H1 (cell line): ENCODE data around the gene FOLR3.
"Not testable (repeated sequence)": the region's sequence is repeated elsewhere in the genome, so short reads cannot be mapped to it uniquely, and the experiment has no call there.

Experiments used
- CEBPB ChIP-seq: IDR thresholded peaks from 2 replicates; pipeline ENCODE4 v1.6.1; 2012; ENCODE audit warnings: low read depth, low read length
- CTCF ChIP-seq, 3 experiments: IDR thresholded peaks; 1 replicate in 2 of 3; 2 replicates in 1 of 3; pipeline versions ENCODE4 v1.5.1 to v1.6.1; 2011; ENCODE audit warnings: low read length in 3 of 3, mild to moderate bottlenecking in 3 of 3, inconsistent platforms in 2 of 3, low read depth in 1 of 3, moderate library complexity in 1 of 3; ENCODE audit not compliant: insufficient read depth in 1 of 3; ENCODE audit errors: control extremely low read depth in 1 of 3
- HDAC2 ChIP-seq, 2 experiments: fragments of 300-600 bp in 1 of 2; sonication (generic) in 1 of 2; IDR thresholded peaks; 2 replicates each; pipeline ENCODE4 v1.6.1; 2011 to 2012; ENCODE audit warnings: low read depth in 2 of 2, low read length in 2 of 2, mild to moderate bottlenecking in 2 of 2, moderate library complexity in 2 of 2, borderline replicate concordance in 1 of 2, inconsistent platforms in 1 of 2
- KDM1A ChIP-seq: fragments of 200-600, 300-600 bp; sonication (generic); IDR thresholded peaks from 2 replicates; pipeline ENCODE4 v1.7.1; 2016; ENCODE audit warnings: mild to moderate bottlenecking, low read length, borderline replicate concordance
- POLR2A ChIP-seq, 2 experiments: IDR thresholded peaks; 1 replicate in 1 of 2; 2 replicates in 1 of 2; pipeline ENCODE4 v1.6.1; 2011; ENCODE audit warnings: low read depth in 2 of 2, low read length in 2 of 2, mild to moderate bottlenecking in 2 of 2; ENCODE audit errors: control extremely low read depth in 1 of 2
- TBP ChIP-seq: IDR thresholded peaks from 2 replicates; pipeline ENCODE4 v1.6.1; 2011; ENCODE audit warnings: low read depth, low read length, improper control_type of control experiment
- YY1 ChIP-seq: IDR thresholded peaks from 2 replicates; pipeline ENCODE4 v1.6.1; 2011; ENCODE audit warnings: low read depth, mild to moderate bottlenecking, low read length

DNA sequence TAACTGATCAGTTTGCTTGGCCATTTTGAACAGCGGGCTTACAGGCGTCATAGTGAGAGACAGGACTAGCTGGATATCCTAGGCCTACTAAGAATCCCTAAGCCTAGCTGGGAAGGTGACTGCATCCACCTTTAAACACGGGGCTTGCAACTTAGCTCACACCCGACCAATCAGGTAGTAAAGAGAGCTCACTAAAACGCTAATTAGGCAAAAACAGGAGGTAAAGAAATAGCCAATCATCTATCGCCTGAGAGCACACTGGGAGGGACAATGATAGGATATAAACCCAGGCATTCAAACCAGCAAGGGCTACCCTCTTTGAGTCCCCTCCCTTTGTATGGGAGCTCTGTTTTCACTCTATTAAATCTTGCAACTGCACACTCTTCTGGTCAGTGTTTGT lies 18.3 kb downstream of the FOLR3 start:
- TF ChIP-seq TBP; CEBPB; HDAC2 (IDR thresholded peaks at IDR 0.05; ENCODE audit: borderline replicate concordance in 1 of 2, low read depth in 2 of 2, low read length in 2 of 2); POLR2A (IDR thresholded peaks at IDR 0.05; ENCODE audit: control extremely low read depth in 1 of 2, low read depth in 2 of 2, low read length in 2 of 2); CTCF (IDR thresholded peaks at IDR 0.05; ENCODE audit: control extremely low read depth in 1 of 3, insufficient read depth in 1 of 3, low read depth in 1 of 3, low read length in 3 of 3); KDM1A; YY1: not testable (repeated sequence)
